ENCODE results near the gene SLF1.

The SLF1 gene

GRCh38 chr5:94667937-94668336 lies 49.5 kb downstream of the SLF1 start:
- DNase-seq: no peak

DNA sequence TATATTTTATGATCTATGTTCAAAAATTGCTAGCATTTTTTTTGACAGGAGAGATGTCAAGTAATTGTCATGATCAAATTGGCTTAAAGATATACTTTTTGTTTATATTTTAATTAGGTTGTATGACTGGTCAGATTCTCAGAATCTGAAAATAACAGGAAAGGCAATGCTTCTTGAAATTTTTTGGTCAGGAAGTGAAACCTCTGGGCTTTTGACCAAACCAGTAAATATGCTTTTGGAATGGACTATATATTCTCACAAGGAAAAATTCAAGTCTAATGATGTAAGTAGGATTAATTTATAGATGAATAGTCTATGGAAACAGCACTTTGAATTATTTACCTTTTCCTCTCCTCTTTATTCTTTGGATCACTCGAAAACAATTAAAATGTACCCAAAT lies 52.3 kb downstream of the SLF1 start:
- no peak for DNase-seq

DNA sequence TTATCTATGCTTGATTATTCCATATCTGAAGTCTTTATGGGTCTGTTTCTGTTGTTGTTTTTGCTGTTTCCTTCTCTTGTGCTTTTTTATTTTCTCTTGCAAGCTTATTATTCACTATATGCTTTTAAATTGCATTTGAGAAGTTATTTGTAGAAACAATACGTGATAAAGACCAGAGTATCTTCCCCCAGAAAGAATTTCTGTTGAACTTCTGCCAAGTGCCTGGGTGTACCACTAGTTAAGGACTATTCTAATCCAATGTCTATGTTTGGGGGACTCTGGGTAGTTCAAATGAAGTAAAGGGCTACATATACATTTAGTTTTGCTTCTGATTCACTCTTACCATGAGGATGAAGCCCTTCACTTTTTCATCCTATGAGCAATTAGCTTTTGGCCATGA lies 54.3 kb downstream of the SLF1 start:
- DNase-seq: no peak

GRCh38 chr5:94674490-94675382 lies 56.3 kb downstream of the SLF1 start:
- no peak for DNase-seq

DNA sequence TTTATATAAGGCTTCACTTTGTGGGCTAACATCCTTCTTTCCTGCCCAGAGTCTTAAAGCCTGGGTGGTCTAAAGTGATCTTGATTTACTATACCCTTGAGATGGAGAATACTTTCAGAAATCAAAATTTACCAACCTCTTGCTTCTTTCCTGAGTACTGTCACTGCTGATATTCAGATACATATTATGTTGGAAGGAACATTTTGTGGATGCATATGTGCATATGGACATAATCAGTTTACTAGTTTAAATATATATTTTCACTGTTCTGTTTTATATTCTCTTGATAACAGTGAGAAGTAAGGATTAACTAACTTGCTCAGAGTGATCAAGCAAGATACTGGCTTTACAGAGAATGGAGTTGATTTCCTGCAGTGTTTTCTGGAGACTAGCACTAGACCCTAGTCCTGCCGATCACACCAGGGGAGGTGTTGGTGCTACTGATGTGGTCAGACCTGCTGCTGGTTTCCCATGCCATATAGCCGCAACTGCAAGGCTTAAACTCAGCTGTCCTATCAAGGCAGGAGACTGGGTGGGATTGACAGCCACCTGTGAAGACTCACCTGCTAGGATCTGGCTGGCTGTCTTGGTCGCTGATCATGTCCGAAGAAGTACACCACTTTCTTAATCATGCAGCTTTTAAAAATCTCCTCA lies 57.6 kb downstream of the SLF1 start:
- no peak for DNase-seq

DNA sequence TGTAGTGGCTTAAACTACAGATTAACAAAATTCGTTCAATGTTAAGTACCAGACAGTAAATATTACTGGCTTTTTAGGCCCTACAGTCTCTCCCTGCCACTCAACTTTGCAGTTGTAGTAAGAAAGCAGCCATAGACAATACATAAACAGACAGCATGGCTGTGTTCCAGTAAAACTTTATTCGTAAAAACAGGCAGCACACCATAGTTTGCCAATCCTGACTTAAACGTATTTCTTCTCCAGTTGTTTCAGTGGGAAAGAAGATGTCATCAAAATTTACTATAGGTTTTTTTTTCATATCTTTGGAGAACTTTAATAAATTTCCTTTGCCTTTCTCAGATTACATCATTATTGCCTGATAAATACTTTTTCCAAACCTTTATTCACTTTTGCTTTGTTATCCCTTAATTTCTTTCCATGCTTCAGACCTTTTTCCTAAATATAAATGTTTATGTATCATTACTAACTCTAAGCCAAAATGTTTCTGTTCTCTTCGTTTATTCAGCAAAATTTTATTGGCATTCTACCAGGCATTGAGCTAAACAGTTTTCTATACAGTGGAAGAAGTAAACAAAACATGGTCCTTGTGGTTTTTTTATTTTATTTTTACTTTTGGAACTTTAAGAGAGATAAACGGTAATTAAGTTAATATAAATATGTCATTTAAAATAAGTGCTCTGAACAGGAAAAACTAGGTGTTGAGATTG lies 64.5 kb downstream of the SLF1 start:
- no peak for DNase-seq

GRCh38 chr5:94689908-94690307 lies 71.4 kb downstream of the SLF1 start:
- DNase-seq: no peak

DNA sequence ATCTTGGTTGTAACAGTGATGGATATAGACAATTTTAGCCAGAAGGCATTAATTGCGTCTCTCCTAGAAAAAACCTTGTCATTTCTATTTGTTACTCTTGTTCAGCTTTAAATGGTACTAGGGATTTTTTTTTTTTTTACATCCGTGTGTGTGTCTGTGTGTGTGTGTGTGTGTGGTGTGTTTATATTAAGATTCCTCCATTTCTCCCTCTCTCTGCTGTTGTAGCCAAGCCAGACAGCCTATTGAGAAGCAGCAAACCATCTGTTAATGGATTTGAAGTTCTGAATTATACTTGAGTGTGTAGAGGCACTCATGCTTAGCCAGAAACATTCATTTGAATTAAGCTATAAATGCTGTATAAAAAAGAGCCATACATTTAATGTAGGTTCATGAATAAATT lies 72.3 kb downstream of the SLF1 start:
- no peak for DNase-seq

DNA sequence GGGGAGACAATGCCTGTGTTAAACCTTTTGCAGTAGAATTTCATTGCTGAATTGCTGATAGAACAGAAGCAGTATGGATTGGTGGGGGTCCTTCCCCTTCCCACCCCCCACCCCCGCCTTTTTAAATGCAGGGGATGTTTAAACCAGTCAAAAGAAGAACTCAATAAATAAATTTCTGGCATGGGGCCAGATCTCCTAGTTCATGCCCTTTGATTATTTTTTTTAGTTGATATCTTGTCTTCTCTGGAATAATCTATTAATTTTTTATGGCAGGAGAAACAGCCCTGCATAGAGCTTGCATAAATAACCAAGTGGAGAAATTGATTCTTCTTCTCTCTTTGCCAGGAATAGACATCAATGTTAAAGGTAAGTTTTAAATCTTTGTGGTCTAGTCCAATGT lies 72.8 kb downstream of the SLF1 start:
- DNase-seq: no peak

DNA sequence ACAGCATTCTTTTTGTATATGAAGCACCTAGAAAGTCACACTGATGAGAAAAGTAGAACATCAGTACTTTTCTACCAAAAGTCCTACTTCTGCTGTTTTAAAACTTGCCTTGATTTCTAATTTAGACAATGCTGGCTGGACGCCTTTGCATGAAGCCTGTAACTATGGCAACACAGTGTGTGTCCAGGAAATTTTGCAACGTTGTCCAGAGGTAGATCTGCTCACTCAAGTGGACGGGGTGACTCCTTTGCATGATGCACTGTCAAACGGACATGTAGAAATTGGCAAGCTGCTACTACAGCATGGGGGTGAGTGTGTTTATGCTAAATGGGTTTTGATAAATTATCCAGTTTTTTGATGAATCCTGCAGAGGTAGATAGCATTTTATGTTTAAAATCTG lies 73.5 kb downstream of the SLF1 start:
- no peak for DNase-seq

- DNase-seq: no peak
Observed at GRCh38 chr5:94692581-94692980, 74.1 kb downstream of the SLF1 start.

DNA sequence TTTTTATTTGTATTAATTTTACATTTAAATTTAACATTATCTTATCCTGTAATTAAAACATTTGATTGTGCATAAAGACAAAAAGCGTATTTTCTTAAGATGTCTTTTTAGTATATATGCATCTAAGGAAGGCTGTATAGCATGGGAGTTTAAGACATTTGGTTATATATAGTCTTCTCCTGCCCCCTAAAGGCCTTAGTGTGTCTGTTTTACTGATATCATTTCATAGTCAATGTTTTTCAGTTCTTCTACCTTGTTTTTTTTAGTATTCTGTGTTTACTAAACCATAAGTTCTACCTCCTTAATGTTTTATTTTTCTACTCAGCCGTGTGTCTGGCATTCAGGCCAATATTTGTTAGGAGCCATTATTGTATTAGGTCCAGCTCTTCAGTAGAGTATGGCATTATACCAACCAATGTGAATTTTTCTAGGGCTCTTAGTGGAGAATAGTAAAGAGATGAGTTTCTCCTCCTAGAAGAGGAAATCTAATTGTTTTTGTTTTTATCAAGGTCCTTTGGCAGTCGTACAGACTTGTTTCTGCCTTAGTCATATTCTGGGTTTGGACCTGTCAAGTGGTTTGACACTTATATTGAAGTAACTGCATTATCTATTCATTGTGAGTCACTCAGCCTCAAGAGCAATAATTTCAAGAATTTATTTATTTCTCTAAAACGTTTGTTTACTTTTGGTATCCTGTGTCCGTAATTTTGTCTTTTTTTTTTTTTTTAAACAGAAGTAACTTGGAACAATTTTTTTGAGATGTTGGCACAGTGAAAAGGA lies 74.8 kb downstream of the SLF1 start:
- peak; percentile 13 for DNase-seq

- no peak for DNase-seq
Observed at GRCh38 chr5:94693845-94694370, 75.4 kb downstream of the SLF1 start.

GRCh38 chr5:94694671-94695070 lies 76.2 kb downstream of the SLF1 start:
- no peak for DNase-seq

DNA sequence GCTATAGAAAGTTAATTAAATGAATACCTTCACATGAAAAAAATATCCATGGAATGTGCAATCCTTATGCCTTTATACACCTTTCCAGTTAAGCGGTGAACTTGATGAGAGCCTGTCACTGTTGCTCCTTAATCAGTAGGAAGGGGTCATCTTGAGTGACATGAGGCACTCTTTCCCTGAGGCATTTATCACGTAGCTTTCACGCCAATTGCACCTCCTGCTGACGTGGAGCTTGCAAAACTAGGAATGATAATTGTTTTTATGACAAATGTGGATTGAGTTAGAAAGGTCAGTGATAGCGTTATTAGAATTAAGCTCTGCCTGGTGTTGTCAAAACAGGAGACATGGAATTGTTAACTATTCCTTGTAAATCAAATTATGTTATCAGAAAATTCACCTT lies 79.7 kb downstream of the SLF1 start:
- no peak for DNase-seq

- no peak for DNase-seq
Observed at GRCh38 chr5:94699562-94699961, 81.1 kb downstream of the SLF1 start.

DNA sequence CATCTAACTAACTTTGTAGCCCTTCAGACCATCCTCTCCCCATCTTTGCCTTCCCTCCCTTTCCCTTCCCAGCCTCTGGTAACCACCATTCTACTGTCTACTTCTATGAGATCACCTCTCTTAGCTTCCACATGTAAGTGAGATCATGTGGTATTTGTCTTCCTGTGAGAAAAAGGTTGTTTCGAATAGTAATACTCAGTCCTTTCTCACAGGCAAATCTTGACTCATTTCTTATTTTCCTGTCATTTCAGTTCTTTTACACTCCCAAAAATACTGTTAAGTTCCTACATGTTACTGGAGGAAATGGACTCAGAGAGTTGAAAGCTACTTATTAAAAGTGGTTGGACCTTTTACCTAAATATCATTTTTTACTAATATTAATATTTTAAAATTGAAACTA lies 82.1 kb downstream of the SLF1 start:
- DNase-seq: no peak

DNA sequence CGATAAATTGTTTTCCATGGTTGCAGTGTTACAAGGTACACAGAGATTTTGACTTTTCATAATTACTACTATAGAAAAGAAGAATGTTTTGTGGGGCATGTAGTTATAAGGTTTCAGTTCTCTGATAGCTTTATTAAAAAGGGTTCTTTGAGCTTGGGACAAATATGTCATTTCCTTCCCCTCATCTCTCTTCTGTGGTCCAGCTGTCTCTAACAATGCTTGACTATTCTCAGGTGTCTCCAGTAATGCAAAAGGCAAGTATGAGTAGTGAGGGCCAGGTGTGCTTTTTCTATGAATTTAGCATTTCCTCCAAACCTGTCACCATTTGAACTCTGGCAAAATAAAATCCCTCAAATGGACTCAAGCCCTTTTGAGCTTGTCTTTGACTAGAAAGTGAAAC lies 84.3 kb downstream of the SLF1 start:
- peak; percentile 41 for DNase-seq

DNA sequence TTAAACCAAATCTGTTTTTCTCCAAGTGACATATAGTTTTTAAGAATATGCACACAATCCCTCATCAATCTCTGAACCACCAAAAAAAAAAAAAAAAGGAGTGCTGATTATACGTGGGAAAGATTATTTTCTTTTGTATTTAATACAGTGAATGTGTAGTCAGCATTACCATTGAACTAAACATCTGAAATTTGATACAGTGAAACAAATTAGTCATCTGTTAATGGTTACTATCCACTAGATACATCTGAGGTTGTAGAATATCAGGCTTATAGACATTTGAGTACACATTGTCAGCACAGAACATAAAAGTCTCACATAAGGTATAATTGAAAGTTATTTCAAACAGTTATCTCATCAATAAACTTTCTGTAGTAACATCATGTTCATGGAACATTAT lies 87.0 kb downstream of the SLF1 start:
- no peak for DNase-seq

DNA sequence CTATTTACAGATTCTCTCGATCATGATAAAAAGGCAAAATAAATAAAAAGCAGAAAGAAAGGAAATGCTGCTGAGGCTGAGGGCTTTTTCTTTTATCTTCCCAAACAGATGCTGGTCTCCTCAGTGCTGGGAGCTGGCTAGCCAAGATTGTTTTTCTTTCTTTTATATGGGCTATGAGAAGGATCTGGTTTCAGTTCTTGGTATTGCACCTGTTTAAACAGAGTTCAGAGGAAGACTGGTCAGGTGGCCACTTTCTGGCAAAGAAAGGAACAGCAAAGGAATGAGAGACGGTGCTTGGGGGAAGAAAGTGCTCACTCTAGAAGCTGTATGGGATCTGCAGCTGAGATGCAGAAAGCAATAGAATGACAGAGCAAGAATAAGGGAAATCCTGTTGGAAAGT lies 88.9 kb downstream of the SLF1 start:
- DNase-seq: no peak

GRCh38 chr5:94709277-94709676 lies 90.8 kb downstream of the SLF1 start:
- no peak for DNase-seq

GRCh38 chr5:94711785-94712184 lies 93.3 kb downstream of the SLF1 start:
- DNase-seq: no peak

- no peak for DNase-seq
Observed at GRCh38 chr5:94715768-94716167, 97.3 kb downstream of the SLF1 start.
